Tibial nerve (tissue), 4 donors: ENCODE results near the gene AIF1. TPM values are rescaled to one million over a fixed set of nuclear protein-coding genes. Genes with fewer than 3 reads are reported as not detected.

Source experiments
- DNase-seq, 2 donors: peaks; one replicate each; pipeline ENCODE4 v3.0.0-alpha.2; 2019; ENCODE audit warnings: low spot score in 2 of 2
- H3K27ac ChIP-seq, 4 donors: fragments of 200-600 bp; sonication (generic) in 3 of 4; one replicate each; pipeline ENCODE4 v1.5.1; 2017 to 2019; ENCODE audit warnings: mild to moderate bottlenecking in 1 of 4
- H3K27me3 ChIP-seq, 2 donors: fragments of 200-600 bp; sonication (generic) in 1 of 2; one replicate each; pipeline versions ENCODE4 v1.5.1 to v1.6.0; 2017 to 2019
- H3K36me3 ChIP-seq, 3 donors: fragments of 200-600 bp; sonication (generic); one replicate each; pipeline ENCODE4 v1.5.1; 2018 to 2019
- H3K4me1 ChIP-seq, 4 donors: fragments of 200-600 bp; sonication (generic) in 3 of 4; one replicate each; pipeline ENCODE4 v1.5.1; 2017 to 2019
- H3K4me3 ChIP-seq, 4 donors: fragments of 200-600 bp; sonication (generic) in 3 of 4; one replicate each; pipeline ENCODE4 v1.5.1; 2017 to 2019; ENCODE audit warnings: mild to moderate bottlenecking in 1 of 4, moderate library complexity in 1 of 4
- H3K9me3 ChIP-seq, 4 donors: fragments of 200-600 bp; sonication (generic) in 3 of 4; one replicate each; pipeline ENCODE4 v1.5.1; 2017 to 2019
- CTCF ChIP-seq, 5 experiments: fragments of 200-600 bp in 3 of 5; fragments of 450-650 bp in 2 of 5; sonication (generic) in 3 of 5; IDR thresholded peaks; one replicate each; pipeline ENCODE4 v1.5.1; 2016 to 2019; ENCODE audit warnings: antibody characterized with exemption in 5 of 5, mild to moderate bottlenecking in 3 of 5, moderate library complexity in 2 of 5
- EP300 ChIP-seq, 2 donors: sonication (generic); formaldehyde crosslinking; IDR thresholded peaks; one replicate each; pipeline ENCODE4 v1.6.1; 2017; ENCODE audit warnings: antibody characterized with exemption in 2 of 2, mild to moderate bottlenecking in 1 of 2
- POLR2A ChIP-seq, 2 donors: fragments of 450-650 bp; IDR thresholded peaks; one replicate each; pipeline ENCODE4 v1.6.1; 2017; ENCODE audit warnings: antibody characterized with exemption in 2 of 2, mild to moderate bottlenecking in 2 of 2, moderate library complexity in 2 of 2
- WGBS, 2 donors: methylation state at CpG; one replicate each; pipeline ENCODE4 v1.1.5; 2018; 5-methylcytosine and 5-hydroxymethylcytosine counted together
- total RNA-seq, 4 donors: library from RNA; depleted of rRNA; stranded (reverse); fragments of >200 nt; gene quantifications; one replicate each; pipeline ENCODE4 v1.1.0, GENCODE V29; 2016

The AIF1 gene
- total RNA-seq, 4 donors from 2014 or later: 27.1 to 66.3 (median 50.4) TPM

GRCh38 chr6:31662124-31662723 is 47.2 kb downstream of the AIF1 start:
- WGBS, 2 donors: 81 to 88% methylated on average over 12 of the region's 12 CpGs
- Histone ChIP-seq H3K9me3 (no peaks in the 10 kb centered on the region), H3K27me3 (no peaks in the 10 kb centered on the region), H3K4me1 (peaks cover 0 to 74% (median 43%) of the 10 kb centered on the region in 4 donors), H3K36me3 (peaks cover 0 to 44% (median under 1%) of the 10 kb centered on the region in 3 donors), H3K27ac (peak overlapping the region in 2 of 4 donors; percentile 2 to 91), H3K4me3 (no peak overlapping the region)
- DNase-seq: no peak
- TF ChIP-seq CTCF (IDR thresholded peaks at IDR 0.05) (no peak), POLR2A (IDR thresholded peaks at IDR 0.05) (no peak), EP300 (IDR thresholded peaks at IDR 0.05) (no peak)

GRCh38 chr6:31663126-31663960 is 48.3 kb downstream of the AIF1 start:
- peaks cover 0 to 74% (median 40%) of the 10 kb centered on the region in 4 donors for H3K4me1 ChIP-seq
- no peaks in the 10 kb centered on the region for H3K27me3 ChIP-seq
- no peak for TF ChIP-seq EP300 (IDR thresholded peaks at IDR 0.05)
- TF ChIP-seq CTCF (IDR thresholded peaks at IDR 0.05): no peak
- TF ChIP-seq POLR2A (IDR thresholded peaks at IDR 0.05): no peak
- WGBS, 2 donors: 39% methylated on average over 9 of the region's 9 CpGs
- peaks cover 3 to 44% (median 8%) of the 10 kb centered on the region in 3 donors for H3K36me3 ChIP-seq
- no peaks in the 10 kb centered on the region for H3K9me3 ChIP-seq
- H3K27ac ChIP-seq: peak overlapping the region; percentile 60 to 99 (median 96)
- peak overlapping the region; percentile 67 to 93 (median 87) for H3K4me3 ChIP-seq
- DNase-seq: no peak

- Histone ChIP-seq H3K4me1 (peaks cover 0 to 73% (median 32%) of the 10 kb centered on the region in 4 donors), H3K4me3 (peak overlapping the region; percentile 67 to 93 (median 87)), H3K9me3 (no peaks in the 10 kb centered on the region), H3K27ac (peak overlapping the region; percentile 60 to 99 (median 96)), H3K36me3 (peaks cover 8 to 46% (median 11%) of the 10 kb centered on the region in 3 donors), H3K27me3 (no peaks in the 10 kb centered on the region)
- DNase-seq: peak in 1 of 2 donors; percentile 63
- WGBS, 2 donors: 9 to 10% methylated on average over 15 to 16 of the region's 17 CpGs
- TF ChIP-seq EP300 (IDR thresholded peaks at IDR 0.05) (peak in 1 of 2 donors; percentile 30), POLR2A (IDR thresholded peaks at IDR 0.05) (no peak)
These were observed 49.1 kb downstream of the AIF1 start for GRCh38 chr6:31663961-31664789.

- H3K27me3 ChIP-seq: no peaks in the 10 kb centered on the region
- H3K4me3 ChIP-seq: peak within 1 kb of the TSS; percentile 67 to 93 (median 87)
- TF ChIP-seq CTCF (IDR thresholded peaks at IDR 0.05) (peak in 1 of 5 experiments; percentile 10), EP300 (IDR thresholded peaks at IDR 0.05) (peak; percentile 58 to 92), POLR2A (IDR thresholded peaks at IDR 0.05) (peak; percentile 62 to 69)
- peaks cover 8 to 53% (median 17%) of the 10 kb centered on the region in 3 donors for H3K36me3 ChIP-seq
- peak within 1 kb of the TSS; percentile 60 to 99 (median 96) for H3K27ac ChIP-seq
- peaks cover 0 to 65% (median 26%) of the 10 kb centered on the region in 4 donors for H3K4me1 ChIP-seq
- 1% methylated on average over 39 of the region's 39 CpGs for WGBS, 2 donors
- no peaks in the 10 kb centered on the region for H3K9me3 ChIP-seq
- DNase-seq: peak; percentile 83 to 95
These were observed 49.9 kb downstream of the AIF1 start, which contains the start of gene GPANK1 for GRCh38 chr6:31664790-31665500. GPANK1 (minus strand) TSS chr6:31664997; CDS start chr6:31664478, 519 bp downstream.
